ENCODE results near the gene HOXB6.
A peak's percentile ranks its signal among the peaks of the same experiment; 100 is the strongest.

The HOXB6 gene

GRCh38 chr17:48558057-48558830, 46.5 kb downstream of the HOXB6 start:
- Mint-ChIP-seq H3K9me3 (no peaks in the 10 kb centered on the region), H3K4me3 (peak overlapping the region; percentile 87), H3K4me1 (peaks cover 98% of the 10 kb centered on the region), H3K27me3 (ENCODE audit: low read depth, poor library complexity) (peaks cover 4% of the 10 kb centered on the region), H3K27ac (peak overlapping the region; percentile 100), H3K36me3 (ENCODE audit: low read depth) (peaks cover 57% of the 10 kb centered on the region)
- no peak for TF ChIP-seq CTCF (IDR thresholded peaks at IDR 0.05)
- DNase-seq = no peak

- peaks cover 97% of the 10 kb centered on the region for H3K4me1 Mint-ChIP-seq
- no peak for TF ChIP-seq CTCF (IDR thresholded peaks at IDR 0.05)
- no peak for DNase-seq
- peak overlapping the region; percentile 100 for H3K27ac Mint-ChIP-seq
- peaks cover 50% of the 10 kb centered on the region for H3K36me3 Mint-ChIP-seq (ENCODE audit: low read depth)
- peak overlapping the region; percentile 87 for H3K4me3 Mint-ChIP-seq
- no peaks in the 10 kb centered on the region for H3K27me3 Mint-ChIP-seq (ENCODE audit: low read depth, poor library complexity)
- no peaks in the 10 kb centered on the region for H3K9me3 Mint-ChIP-seq
Observed at GRCh38 chr17:48556576-48557401, 48.0 kb downstream of the HOXB6 start.

- peak overlapping the region; percentile 87 for H3K4me3 Mint-ChIP-seq
Observed at GRCh38 chr17:48556229-48556575, 48.6 kb downstream of the HOXB6 start.

GRCh38 chr17:48555258-48556228, 49.2 kb downstream of the HOXB6 start:
- TF ChIP-seq CTCF (IDR thresholded peaks at IDR 0.05) = no peak
- peaks cover 96% of the 10 kb centered on the region for H3K4me1 Mint-ChIP-seq
- peaks cover 44% of the 10 kb centered on the region for H3K36me3 Mint-ChIP-seq (ENCODE audit: low read depth)
- peak overlapping the region; percentile 99 for H3K4me3 Mint-ChIP-seq
- no peaks in the 10 kb centered on the region for H3K9me3 Mint-ChIP-seq
- peak overlapping the region; percentile 100 for H3K27ac Mint-ChIP-seq
- no peaks in the 10 kb centered on the region for H3K27me3 Mint-ChIP-seq (ENCODE audit: low read depth, poor library complexity)
- DNase-seq = peak; percentile 74

More at GRCh38 chr17:48556229-48556575, 48.6 kb downstream of the HOXB6 start:
- no peaks in the 10 kb centered on the region for H3K9me3 Mint-ChIP-seq
- peaks cover 46% of the 10 kb centered on the region for H3K36me3 Mint-ChIP-seq (ENCODE audit: low read depth)
- DNase-seq = no peak
- H3K27me3 Mint-ChIP-seq (ENCODE audit: low read depth, poor library complexity) = no peaks in the 10 kb centered on the region
- H3K27ac Mint-ChIP-seq = peak overlapping the region; percentile 100
- peaks cover 97% of the 10 kb centered on the region for H3K4me1 Mint-ChIP-seq
- no peak for TF ChIP-seq CTCF (IDR thresholded peaks at IDR 0.05)

GRCh38 chr17:48554412-48555257, 50.2 kb downstream of the HOXB6 start:
- peaks cover 96% of the 10 kb centered on the region for H3K4me1 Mint-ChIP-seq
- H3K27ac Mint-ChIP-seq = peak overlapping the region; percentile 99
- peaks cover 51% of the 10 kb centered on the region for H3K36me3 Mint-ChIP-seq (ENCODE audit: low read depth)
- H3K4me3 Mint-ChIP-seq = peak overlapping the region; percentile 99
- TF ChIP-seq CTCF (IDR thresholded peaks at IDR 0.05) = no peak
- H3K9me3 Mint-ChIP-seq = no peaks in the 10 kb centered on the region
- DNase-seq = peak; percentile 28
- no peaks in the 10 kb centered on the region for H3K27me3 Mint-ChIP-seq (ENCODE audit: low read depth, poor library complexity)

Measured in nephron progenitor cell (in vitro differentiated cells).